Gastrocnemius medialis (tissue), 4 donors: ENCODE measurements around the gene PCGF1. TPM values are rescaled to one million over a fixed set of nuclear protein-coding genes. Genes with fewer than 3 reads are reported as not detected.
A peak's percentile ranks its signal among the peaks of the same experiment; 100 is the strongest.

Source experiments
- ATAC-seq, 2 donors: fragments of 150-250 bp; one replicate each; pipeline ENCODE4 v1.9.1; 2016
- DNase-seq, 2 donors: peaks; one replicate each; pipeline ENCODE4 v3.0.0-alpha.2; 2019
- H3K27ac ChIP-seq, 4 donors: fragments of 200-600 bp; sonication (generic); 1 replicate in 1 of 4; 2 replicates in 3 of 4; pipeline ENCODE4 v1.5.1; 2016 to 2018; ENCODE audit warnings: mild to moderate bottlenecking in 2 of 4, moderate library complexity in 1 of 4
- H3K27me3 ChIP-seq, 3 donors: fragments of 200-600 bp; sonication (generic) in 2 of 3; 1 replicate in 1 of 3; 2 replicates in 2 of 3; pipeline versions ENCODE4 v1.5.1 to v1.6.0; 2016 to 2019; ENCODE audit warnings: mild to moderate bottlenecking in 1 of 3, moderate library complexity in 1 of 3
- H3K36me3 ChIP-seq, 2 donors: fragments of 200-600 bp; sonication (generic) in 1 of 2; one replicate each; pipeline ENCODE4 v1.5.1; 2017 to 2018
- H3K4me1 ChIP-seq, 2 donors: fragments of 200-600 bp; sonication (generic) in 1 of 2; one replicate each; pipeline ENCODE4 v1.5.1; 2016 to 2017; ENCODE audit warnings: mild to moderate bottlenecking in 2 of 2
- H3K4me3 ChIP-seq, 4 donors: fragments of 200-600 bp; sonication (generic) in 3 of 4; 1 replicate in 1 of 4; 2 replicates in 3 of 4; pipeline ENCODE4 v1.5.1; 2016 to 2019; ENCODE audit warnings: mild to moderate bottlenecking in 2 of 4
- H3K9me3 ChIP-seq, 3 donors: fragments of 200-600 bp; sonication (generic) in 2 of 3; 1 replicate in 1 of 3; 2 replicates in 2 of 3; pipeline ENCODE4 v1.5.1; 2016 to 2019
- POLR2A ChIP-seq, 2 donors: fragments of 450-650 bp; IDR thresholded peaks; one replicate each; pipeline ENCODE4 v1.6.1; 2017; ENCODE audit warnings: antibody characterized with exemption in 2 of 2, mild to moderate bottlenecking in 2 of 2, moderate library complexity in 2 of 2
- in situ Hi-C, 4 donors: fragments of 200-750 bp; cut with MboI; loops; one replicate each; pipeline versions ENCODE4 v1.15.0 to v1.8.0; 2017; ENCODE audit warnings: low sequenced_read_pairs in 4 of 4
- intact Hi-C: fragments of 100-400 bp; cut with DNase I; formaldehyde crosslinking; loops from one replicate; pipeline ENCODE4 v1.15.1; 2023; ENCODE audit warnings: low total_unique reads
- total RNA-seq, 4 donors: library from RNA; depleted of rRNA; stranded (reverse); fragments of >200 nt; gene quantifications; one replicate each; pipeline versions ENCODE4 v1.1.0 to v1.2.3, GENCODE V29; 2016
- TF ChIP-seq, protein P1 (sequence below), 5 experiments: fragments of 450-650 bp in 3 of 5; fragments of 200-600 bp in 2 of 5; sonication (generic) in 2 of 5; IDR thresholded peaks in 4 of 5; conservative IDR thresholded peaks in 1 of 5; 1 replicate in 4 of 5; 2 replicates in 1 of 5; pipeline ENCODE4 v1.5.1; 2016 to 2019; ENCODE audit warnings: antibody characterized with exemption in 5 of 5, mild to moderate bottlenecking in 3 of 5, moderate library complexity in 3 of 5

Gene PCGF1
- total RNA-seq, 4 donors from 2014 or later: 14.2 to 23.6 (median 20.0) TPM

GRCh38 chr2:74481431-74481830 is 26.1 kb downstream of the PCGF1 start:
- in situ Hi-C loops: loop anchor here in 2 of 4 donors (5.0 to 10.0 kb wide), 2 partner anchors 51 to 103 kb away; no protein-coding TSS in a partner anchor
- intact Hi-C loops: no loop called here
- no peaks in the 10 kb centered on the region for H3K27me3 ChIP-seq
- peaks cover 0 to 40% of the 10 kb centered on the region in 2 donors for H3K36me3 ChIP-seq
- DNase-seq (no peak), ATAC-seq (no peak)
- no peaks in the 10 kb centered on the region for H3K9me3 ChIP-seq
- H3K4me3 ChIP-seq: peak overlapping the region; percentile 82 to 97 (median 87)
- H3K27ac ChIP-seq: peak overlapping the region; percentile 83 to 94 (median 88)
- TF ChIP-seq, protein P1, sequence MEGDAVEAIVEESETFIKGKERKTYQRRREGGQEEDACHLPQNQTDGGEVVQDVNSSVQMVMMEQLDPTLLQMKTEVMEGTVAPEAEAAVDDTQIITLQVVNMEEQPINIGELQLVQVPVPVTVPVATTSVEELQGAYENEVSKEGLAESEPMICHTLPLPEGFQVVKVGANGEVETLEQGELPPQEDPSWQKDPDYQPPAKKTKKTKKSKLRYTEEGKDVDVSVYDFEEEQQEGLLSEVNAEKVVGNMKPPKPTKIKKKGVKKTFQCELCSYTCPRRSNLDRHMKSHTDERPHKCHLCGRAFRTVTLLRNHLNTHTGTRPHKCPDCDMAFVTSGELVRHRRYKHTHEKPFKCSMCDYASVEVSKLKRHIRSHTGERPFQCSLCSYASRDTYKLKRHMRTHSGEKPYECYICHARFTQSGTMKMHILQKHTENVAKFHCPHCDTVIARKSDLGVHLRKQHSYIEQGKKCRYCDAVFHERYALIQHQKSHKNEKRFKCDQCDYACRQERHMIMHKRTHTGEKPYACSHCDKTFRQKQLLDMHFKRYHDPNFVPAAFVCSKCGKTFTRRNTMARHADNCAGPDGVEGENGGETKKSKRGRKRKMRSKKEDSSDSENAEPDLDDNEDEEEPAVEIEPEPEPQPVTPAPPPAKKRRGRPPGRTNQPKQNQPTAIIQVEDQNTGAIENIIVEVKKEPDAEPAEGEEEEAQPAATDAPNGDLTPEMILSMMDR (IDR thresholded peaks at IDR 0.05 in 4 of 5, conservative IDR thresholded peaks at IDR 0.05 in 1 of 5): no peak
- no peak for TF ChIP-seq POLR2A (IDR thresholded peaks at IDR 0.05)
- peaks cover 24 to 25% of the 10 kb centered on the region in 2 donors for H3K4me1 ChIP-seq

GRCh38 chr2:74474899-74475298 is 32.6 kb downstream of the PCGF1 start:
- Histone ChIP-seq H3K4me3 (no peak overlapping the region), H3K27ac (no peak overlapping the region), H3K4me1 (peaks cover 20 to 25% of the 10 kb centered on the region in 2 donors), H3K36me3 (peaks cover 0 to 36% of the 10 kb centered on the region in 2 donors), H3K9me3 (no peaks in the 10 kb centered on the region), H3K27me3 (no peaks in the 10 kb centered on the region)
- in situ Hi-C loops (loop anchor here in 1 of 4 donors (25.0 kb wide), 1 partner anchor 362 kb away; the partner anchor contains the start of gene HK2), intact Hi-C loops (no loop called here)
- DNase-seq (no peak), ATAC-seq (no peak)
- TF ChIP-seq POLR2A (IDR thresholded peaks at IDR 0.05): no peak
- TF ChIP-seq, protein P1 (IDR thresholded peaks at IDR 0.05 in 4 of 5, conservative IDR thresholded peaks at IDR 0.05 in 1 of 5): no peak

DNA sequence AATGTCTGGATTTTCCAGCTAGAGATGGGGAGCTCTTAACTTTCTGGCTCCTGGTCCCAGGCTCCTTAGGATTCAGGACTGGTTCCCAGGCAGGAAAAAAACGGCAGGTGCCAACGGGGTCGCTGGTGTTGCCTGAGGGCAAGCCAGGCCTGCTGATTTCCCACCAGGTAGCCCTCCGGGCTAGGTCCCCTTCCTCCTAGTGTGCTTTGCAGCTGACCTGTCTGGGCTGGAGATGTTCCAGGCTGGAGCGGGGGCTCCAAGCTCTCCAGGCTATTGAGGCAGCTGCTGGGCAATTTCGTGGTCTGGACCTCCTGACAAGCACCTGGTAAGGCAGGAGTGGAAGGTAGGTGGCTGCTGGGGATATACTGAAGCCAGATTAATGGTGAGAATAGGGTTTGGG is 33.0 kb downstream of the PCGF1 start:
- intact Hi-C loops: no loop called here
- no peaks in the 10 kb centered on the region for H3K27me3 ChIP-seq
- in situ Hi-C loops: loop anchor here in 1 of 4 donors (25.0 kb wide), 1 partner anchor 363 kb away; the partner anchor contains the start of gene HK2
- no peak for TF ChIP-seq POLR2A (IDR thresholded peaks at IDR 0.05)
- no peak for ATAC-seq
- no peak overlapping the region for H3K27ac ChIP-seq
- H3K4me1 ChIP-seq: peaks cover 20 to 25% of the 10 kb centered on the region in 2 donors
- no peak overlapping the region for H3K4me3 ChIP-seq
- H3K9me3 ChIP-seq: no peaks in the 10 kb centered on the region
- peaks cover 0 to 32% of the 10 kb centered on the region in 2 donors for H3K36me3 ChIP-seq
- no peak for DNase-seq

- peak in 1 of 2 donors; percentile 15 for ATAC-seq
- in situ Hi-C loops: loop anchor here in 1 of 4 donors (25.0 kb wide), 1 partner anchor 364 kb away; the partner anchor contains the start of gene HK2
- Histone ChIP-seq H3K27ac (peak overlapping the region; percentile 79 to 90 (median 87)), H3K27me3 (no peaks in the 10 kb centered on the region), H3K36me3 (peaks cover 0 to 25% of the 10 kb centered on the region in 2 donors), H3K4me3 (peak overlapping the region; percentile 67 to 88 (median 79)), H3K4me1 (peaks cover 20 to 25% of the 10 kb centered on the region in 2 donors), H3K9me3 (no peaks in the 10 kb centered on the region)
- TF ChIP-seq POLR2A (IDR thresholded peaks at IDR 0.05): no peak
- TF ChIP-seq, protein P1 (IDR thresholded peaks at IDR 0.05 in 4 of 5, conservative IDR thresholded peaks at IDR 0.05 in 1 of 5): no peak
- intact Hi-C loops: loop anchor here (1.0 kb wide), 2 partner anchors 9 to 19 kb away; partner anchors contain the start of gene CCDC142
- DNase-seq: no peak
Observed at GRCh38 chr2:74472945-74473258, 34.6 kb downstream of the PCGF1 start.

GRCh38 chr2:74472086-74472944 is 35.2 kb downstream of the PCGF1 start, which contains the start of gene MRPL53:
TSS of gene MRPL53 (minus strand) at chr2:74472680. CDS start at chr2:74472660, 20 bp downstream.
- peak within 1 kb of the TSS; percentile 79 to 90 (median 87) for H3K27ac ChIP-seq
- ATAC-seq: peak; percentile 95 to 96

More at GRCh38 chr2:74472086-74472944, 35.2 kb downstream of the PCGF1 start, which contains the start of gene MRPL53:
- H3K36me3 ChIP-seq: peaks cover 0 to 20% of the 10 kb centered on the region in 2 donors
- intact Hi-C loops (loop anchor here (1.0 kb wide), 1 partner anchor 18 kb away; no protein-coding TSS in a partner anchor), in situ Hi-C loops (loop anchor here in 1 of 4 donors (25.0 kb wide), 1 partner anchor 365 kb away; the partner anchor contains the start of gene HK2)
- H3K9me3 ChIP-seq: no peaks in the 10 kb centered on the region
- no peaks in the 10 kb centered on the region for H3K27me3 ChIP-seq
- H3K4me1 ChIP-seq: peaks cover 20 to 25% of the 10 kb centered on the region in 2 donors
- peak; percentile 86 to 90 for DNase-seq
- peak; percentile 48 to 68 for TF ChIP-seq POLR2A (IDR thresholded peaks at IDR 0.05)
- TF ChIP-seq, protein P1 (IDR thresholded peaks at IDR 0.05 in 4 of 5, conservative IDR thresholded peaks at IDR 0.05 in 1 of 5): no peak
- peak within 1 kb of the TSS; percentile 67 to 88 (median 79) for H3K4me3 ChIP-seq
